ENCODE results near the gene LILRB2. TPM values are rescaled to one million over a fixed set of nuclear protein-coding genes. Genes with fewer than 3 reads are reported as not detected.
"Not testable (repeated sequence)": the region's sequence is repeated elsewhere in the genome, so short reads cannot be mapped to it uniquely, and the experiment has no call there.

The LILRB2 gene
- total and polyA plus RNA-seq, 2 donors (not counting 1 experiment from before 2014, with no cell fraction given) = 8.3 to 12.4 TPM

DNA sequence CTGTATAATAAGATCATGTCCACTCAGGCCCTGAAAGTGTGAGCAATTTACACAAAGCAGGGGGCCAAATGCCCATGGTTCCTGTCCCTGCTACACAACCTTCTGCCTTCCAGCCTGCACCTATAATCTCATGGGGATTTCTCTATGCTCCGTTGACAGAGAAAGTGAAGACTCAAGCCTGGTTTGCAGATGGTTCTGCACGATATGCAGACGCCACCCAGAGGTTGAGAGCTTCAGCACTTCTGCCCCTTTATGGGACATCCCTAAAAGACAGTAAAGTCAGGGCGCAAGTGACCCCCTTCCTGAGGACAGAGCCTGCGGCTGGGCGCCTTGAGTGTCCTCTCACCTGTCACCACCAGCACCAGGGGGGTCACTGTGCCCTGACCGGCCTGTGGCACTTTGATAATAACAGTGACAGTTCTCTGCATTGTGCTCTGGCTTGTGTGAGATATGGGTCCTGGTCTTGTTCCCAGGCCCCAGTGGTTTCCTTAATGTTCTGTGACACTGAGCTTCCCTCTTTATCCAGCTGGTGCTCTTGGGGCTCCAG, 16.9 kb upstream of the LILRB2 start:
- no peak overlapping the region for H2AFZ ChIP-seq (ENCODE audit: insufficient read depth, low read depth, low read length, poor library complexity, severe bottlenecking)
- H3K27ac Mint-ChIP-seq = peak overlapping the region; percentile 20
- TF ChIP-seq EZH2 (IDR thresholded peaks at IDR 0.05; ENCODE audit: borderline replicate concordance, insufficient read depth, low read depth, low read length, poor library complexity, severe bottlenecking) = no peak
- TF ChIP-seq, protein P1, sequence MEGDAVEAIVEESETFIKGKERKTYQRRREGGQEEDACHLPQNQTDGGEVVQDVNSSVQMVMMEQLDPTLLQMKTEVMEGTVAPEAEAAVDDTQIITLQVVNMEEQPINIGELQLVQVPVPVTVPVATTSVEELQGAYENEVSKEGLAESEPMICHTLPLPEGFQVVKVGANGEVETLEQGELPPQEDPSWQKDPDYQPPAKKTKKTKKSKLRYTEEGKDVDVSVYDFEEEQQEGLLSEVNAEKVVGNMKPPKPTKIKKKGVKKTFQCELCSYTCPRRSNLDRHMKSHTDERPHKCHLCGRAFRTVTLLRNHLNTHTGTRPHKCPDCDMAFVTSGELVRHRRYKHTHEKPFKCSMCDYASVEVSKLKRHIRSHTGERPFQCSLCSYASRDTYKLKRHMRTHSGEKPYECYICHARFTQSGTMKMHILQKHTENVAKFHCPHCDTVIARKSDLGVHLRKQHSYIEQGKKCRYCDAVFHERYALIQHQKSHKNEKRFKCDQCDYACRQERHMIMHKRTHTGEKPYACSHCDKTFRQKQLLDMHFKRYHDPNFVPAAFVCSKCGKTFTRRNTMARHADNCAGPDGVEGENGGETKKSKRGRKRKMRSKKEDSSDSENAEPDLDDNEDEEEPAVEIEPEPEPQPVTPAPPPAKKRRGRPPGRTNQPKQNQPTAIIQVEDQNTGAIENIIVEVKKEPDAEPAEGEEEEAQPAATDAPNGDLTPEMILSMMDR (IDR thresholded peaks at IDR 0.05) = peak; percentile 23
- H3K9me3 ChIP-seq (ENCODE audit: control extremely low read depth in 1 of 3, control insufficient read depth in 2 of 3, insufficient read depth in 1 of 3, low read length in 2 of 3) = peaks cover 1 to 23% (median 8%) of the 10 kb centered on the region in 3 donors
- H3K36me3 ChIP-seq (replicated peaks in 1 of 2; ENCODE audit: control extremely low read depth in 1 of 2, control insufficient read depth in 1 of 2, extremely low read depth in 1 of 2, insufficient read depth in 2 of 2, low read length in 1 of 2) = no peaks in the 10 kb centered on the region
- no peak overlapping the region for H3K9ac ChIP-seq (ENCODE audit: low read length)
- intact Hi-C loops (cut with micrococcal nuclease) = no loop called here
- H3K79me2 ChIP-seq (ENCODE audit: control insufficient read depth, insufficient read depth, low read length) = no peaks in the 10 kb centered on the region
- H3K4me3 ChIP-seq (ENCODE audit: control extremely low read depth in 1 of 5, extremely low read depth in 1 of 5, insufficient read depth in 1 of 5, low read depth in 2 of 5, low read length in 4 of 5) = no peak overlapping the region
- H3K4me3 Mint-ChIP-seq = no peak overlapping the region
- no peak overlapping the region for H3K4me2 ChIP-seq (replicated peaks; ENCODE audit: low read depth, low read length, poor library complexity, severe bottlenecking)
- DNase-seq (peak; percentile 49), ATAC-seq (ENCODE audit: low read depth) (peak; percentile 60)
- peaks cover 63% of the 10 kb centered on the region for H3K27me3 Mint-ChIP-seq
- H3K27ac ChIP-seq (ENCODE audit: low read length in 2 of 2) = no peak overlapping the region
- 42% methylated on average over 6 of the region's 7 CpGs for WGBS (ENCODE audit: insufficient coverage)
- H3K27me3 ChIP-seq (replicated peaks in 1 of 4; ENCODE audit: control extremely low read depth in 1 of 4, control insufficient read depth in 3 of 4, insufficient read depth in 4 of 4, low read length in 3 of 4) = peaks cover 0 to 73% (median 28%) of the 10 kb centered on the region in 4 experiments
- CTCF ChIA-PET = interaction anchor here (0.8 to 3.2 kb wide), 8 partner anchors 10 to 109 kb away, joined by 3 to 31 read pairs (median 4); partner anchors contain the start of gene LILRB2
- POLR2A ChIA-PET = no interaction called here
- H3K4me1 Mint-ChIP-seq = peaks cover 5% of the 10 kb centered on the region
- H3K4me1 ChIP-seq (ENCODE audit: control insufficient read depth in 2 of 2, insufficient read depth in 2 of 2, low read length in 2 of 2) = peaks cover 0 to 4% of the 10 kb centered on the region in 2 donors
- no peaks in the 10 kb centered on the region for H4K20me1 ChIP-seq (ENCODE audit: control insufficient read depth, insufficient read depth, low read length, poor library complexity, severe bottlenecking)
- H3K9me3 Mint-ChIP-seq (ENCODE audit: insufficient read depth) = no peaks in the 10 kb centered on the region

DNA sequence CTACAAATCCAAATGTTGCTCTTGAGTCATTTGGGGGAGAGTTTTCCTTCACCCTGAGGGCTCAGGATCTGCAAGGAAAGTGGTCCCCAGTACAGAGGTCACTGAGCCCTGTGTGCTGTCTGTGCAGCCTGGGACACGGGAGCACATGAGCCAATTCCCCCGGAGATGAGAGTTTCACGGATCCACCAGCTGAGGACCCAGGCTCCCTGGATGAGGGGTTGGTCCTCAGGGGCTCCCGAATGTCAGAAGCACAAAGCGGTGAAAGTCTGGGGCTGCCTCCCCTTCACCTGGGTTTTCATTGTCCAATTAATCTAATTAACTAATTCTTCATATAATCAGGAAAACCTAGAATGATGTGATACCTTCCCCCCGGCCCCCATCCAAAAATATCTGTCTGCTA, 13.6 kb upstream of the LILRB2 start:
- Histone ChIP-seq H3K27ac (ENCODE audit: low read length in 2 of 2) (no peak overlapping the region), H3K9ac (ENCODE audit: low read length) (no peak overlapping the region), H2AFZ (ENCODE audit: insufficient read depth, low read depth, low read length, poor library complexity, severe bottlenecking) (no peak overlapping the region), H3K27me3 (replicated peaks in 1 of 4; ENCODE audit: control extremely low read depth in 1 of 4, control insufficient read depth in 3 of 4, insufficient read depth in 4 of 4, low read length in 3 of 4) (peaks cover 0 to 59% (median 25%) of the 10 kb centered on the region in 4 experiments), H3K4me3 (ENCODE audit: control extremely low read depth in 1 of 5, extremely low read depth in 1 of 5, insufficient read depth in 1 of 5, low read depth in 2 of 5, low read length in 4 of 5) (no peak overlapping the region), H3K4me1 (ENCODE audit: control insufficient read depth in 2 of 2, insufficient read depth in 2 of 2, low read length in 2 of 2) (peaks cover 16 to 21% of the 10 kb centered on the region in 2 donors), H4K20me1 (ENCODE audit: control insufficient read depth, insufficient read depth, low read length, poor library complexity, severe bottlenecking) (peaks cover 5% of the 10 kb centered on the region), H3K9me3 (ENCODE audit: control extremely low read depth in 1 of 3, control insufficient read depth in 2 of 3, insufficient read depth in 1 of 3, low read length in 2 of 3) (peaks cover 1 to 30% (median 8%) of the 10 kb centered on the region in 3 donors), H3K4me2 (replicated peaks; ENCODE audit: low read depth, low read length, poor library complexity, severe bottlenecking) (no peak overlapping the region), H3K36me3 (replicated peaks in 1 of 2; ENCODE audit: control extremely low read depth in 1 of 2, control insufficient read depth in 1 of 2, extremely low read depth in 1 of 2, insufficient read depth in 2 of 2, low read length in 1 of 2) (no peaks in the 10 kb centered on the region), H3K79me2 (ENCODE audit: control insufficient read depth, insufficient read depth, low read length) (no peaks in the 10 kb centered on the region)
- no peak for DNase-seq
- intact Hi-C loops (cut with micrococcal nuclease) = no loop called here
- ATAC-seq (ENCODE audit: low read depth) = no peak
- POLR2A ChIA-PET = no interaction called here
- H3K9me3 Mint-ChIP-seq (ENCODE audit: insufficient read depth) = no peaks in the 10 kb centered on the region
- H3K4me3 Mint-ChIP-seq = no peak overlapping the region
- H3K27me3 Mint-ChIP-seq = peaks cover 52% of the 10 kb centered on the region
- 94% methylated on average over 3 of the region's 6 CpGs for WGBS (ENCODE audit: insufficient coverage)
- CTCF ChIA-PET = no interaction called here
- no peak for TF ChIP-seq EZH2 (IDR thresholded peaks at IDR 0.05; ENCODE audit: borderline replicate concordance, insufficient read depth, low read depth, low read length, poor library complexity, severe bottlenecking)
- TF ChIP-seq, protein P1 (IDR thresholded peaks at IDR 0.05) = no peak
- H3K27ac Mint-ChIP-seq = no peak overlapping the region
- peaks cover 23% of the 10 kb centered on the region for H3K4me1 Mint-ChIP-seq

DNA sequence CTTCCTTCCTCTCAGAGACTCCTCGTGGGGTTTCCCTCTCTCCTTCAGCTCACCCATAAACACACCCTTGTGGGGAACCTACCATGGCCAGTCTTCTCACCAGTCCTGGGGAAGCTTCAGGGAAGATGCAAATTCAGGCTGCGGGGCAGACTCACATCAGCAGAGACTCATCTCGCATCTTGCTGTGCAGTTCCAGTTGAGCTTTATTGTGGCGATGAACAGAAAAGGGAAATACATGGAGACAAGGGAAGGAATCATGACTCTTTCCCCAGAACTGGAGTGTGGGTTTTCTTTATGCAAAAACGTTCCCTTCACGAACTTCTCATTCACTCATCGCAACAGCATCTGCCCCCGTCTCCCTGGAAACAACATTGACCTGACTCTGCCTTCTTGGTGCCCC, 8.2 kb upstream of the LILRB2 start:
- Histone ChIP-seq H3K4me1 (ENCODE audit: control insufficient read depth in 2 of 2, insufficient read depth in 2 of 2, low read length in 2 of 2) (peaks cover 53 to 60% of the 10 kb centered on the region in 2 donors), H3K9me3 (ENCODE audit: control extremely low read depth in 1 of 3, control insufficient read depth in 2 of 3, insufficient read depth in 1 of 3, low read length in 2 of 3) (peaks cover 1 to 15% (median 5%) of the 10 kb centered on the region in 3 donors), H3K27me3 (replicated peaks in 1 of 4; ENCODE audit: control extremely low read depth in 1 of 4, control insufficient read depth in 3 of 4, insufficient read depth in 4 of 4, low read length in 3 of 4) (peaks cover 0 to 22% (median 13%) of the 10 kb centered on the region in 4 experiments)
- H3K9ac ChIP-seq (ENCODE audit: low read length); H2AFZ ChIP-seq (ENCODE audit: insufficient read depth, low read depth, low read length, poor library complexity, severe bottlenecking); H3K79me2 ChIP-seq (ENCODE audit: control insufficient read depth, insufficient read depth, low read length); H3K9me3 Mint-ChIP-seq (ENCODE audit: insufficient read depth); DNase-seq; H3K36me3 ChIP-seq (replicated peaks in 1 of 2; ENCODE audit: control extremely low read depth in 1 of 2, control insufficient read depth in 1 of 2, extremely low read depth in 1 of 2, insufficient read depth in 2 of 2, low read length in 1 of 2); POLR2A ChIA-PET; ATAC-seq (ENCODE audit: low read depth); H3K4me2 ChIP-seq (replicated peaks; ENCODE audit: low read depth, low read length, poor library complexity, severe bottlenecking); H3K4me3 ChIP-seq (ENCODE audit: control extremely low read depth in 1 of 5, extremely low read depth in 1 of 5, insufficient read depth in 1 of 5, low read depth in 2 of 5, low read length in 4 of 5); H4K20me1 ChIP-seq (ENCODE audit: control insufficient read depth, insufficient read depth, low read length, poor library complexity, severe bottlenecking); H3K27ac ChIP-seq (ENCODE audit: low read length in 2 of 2): not testable (repeated sequence)
- intact Hi-C loops (cut with micrococcal nuclease) = loop anchor here (2.0 kb wide), 1 partner anchor 64 kb away; no protein-coding TSS in a partner anchor
- Mint-ChIP-seq H3K4me1 (peaks cover 68% of the 10 kb centered on the region), H3K4me3 (peak overlapping the region; percentile 27), H3K27me3 (peaks cover 26% of the 10 kb centered on the region), H3K27ac (peak overlapping the region; percentile 68)
- CTCF ChIA-PET = interaction anchor here (3.9 kb wide), 1 partner anchor 23 kb away, joined by 20 read pairs; no protein-coding TSS in a partner anchor
- 84% methylated on average over 7 of the region's 8 CpGs for WGBS (ENCODE audit: insufficient coverage)
